Calu3 (cell line): ENCODE measurements around the gene ZMAT3. TPM values are rescaled to one million over a fixed set of nuclear protein-coding genes. Genes with fewer than 3 reads are reported as not detected.

ENCODE experiments used
- BruUV-seq: library from RNA; stranded (reverse); fragments of 400-500 nt; replicated peaks from 2 replicates; lab custom pipeline; 2021; lab: Mats Ljungman, UMichigan
- CTCF ChIA-PET: fragments of 300-600 bp; sonication (Branson Sonifier 250); formaldehyde crosslinking; loops from one replicate; lab custom pipeline; 2022; ENCODE audit warnings: antibody characterized with exemption; lab: Charles Lee
- DNase-seq: peaks from one replicate; pipeline ENCODE4 v3.0.0; 2022
- H3K27ac Mint-ChIP-seq: one replicate; pipeline ENCODE4 v1.8.0; 2022; ENCODE audit warnings: mixed read lengths; ENCODE audit not compliant: unreplicated experiment
- H3K27me3 Mint-ChIP-seq: one replicate; pipeline ENCODE4 v1.8.0; 2022; ENCODE audit warnings: mixed read lengths; ENCODE audit not compliant: unreplicated experiment
- H3K36me3 Mint-ChIP-seq: one replicate; pipeline ENCODE4 v1.8.0; 2022; ENCODE audit warnings: mild to moderate bottlenecking, moderate library complexity, mixed read lengths; ENCODE audit not compliant: insufficient read depth, unreplicated experiment
- H3K4me1 Mint-ChIP-seq: one replicate; pipeline ENCODE4 v1.8.0; 2022; ENCODE audit warnings: mild to moderate bottlenecking, low read depth, mixed read lengths; ENCODE audit not compliant: unreplicated experiment
- H3K4me3 Mint-ChIP-seq: one replicate; pipeline ENCODE4 v1.8.0; 2022; ENCODE audit warnings: mild to moderate bottlenecking, low read depth, moderate library complexity, mixed read lengths; ENCODE audit not compliant: unreplicated experiment
- H3K9me3 Mint-ChIP-seq: one replicate; pipeline ENCODE4 v1.8.0; 2022; ENCODE audit warnings: low read depth, mixed read lengths; ENCODE audit not compliant: unreplicated experiment
- intact Hi-C: fragments of 100-400 bp; cut with micrococcal nuclease; formaldehyde crosslinking; loops from one replicate; pipeline ENCODE4 v1.10.0; 2022; ENCODE audit not compliant: unreplicated experiment
- total RNA-seq: library from RNA; stranded (reverse); gene quantifications from 2 replicates; pipeline ENCODE4 v1.2.3, GENCODE V29; 2022
- TF ChIP-seq, protein P1 (sequence below): fragments of 200-600 bp; IDR thresholded peaks from one replicate; pipeline ENCODE4 v1.8.0; 2022; ENCODE audit warnings: antibody characterized with exemption; ENCODE audit not compliant: unreplicated experiment

The ZMAT3 gene
- total RNA-seq, 1 experiment from 2014 or later, result 12.1 TPM

DNA sequence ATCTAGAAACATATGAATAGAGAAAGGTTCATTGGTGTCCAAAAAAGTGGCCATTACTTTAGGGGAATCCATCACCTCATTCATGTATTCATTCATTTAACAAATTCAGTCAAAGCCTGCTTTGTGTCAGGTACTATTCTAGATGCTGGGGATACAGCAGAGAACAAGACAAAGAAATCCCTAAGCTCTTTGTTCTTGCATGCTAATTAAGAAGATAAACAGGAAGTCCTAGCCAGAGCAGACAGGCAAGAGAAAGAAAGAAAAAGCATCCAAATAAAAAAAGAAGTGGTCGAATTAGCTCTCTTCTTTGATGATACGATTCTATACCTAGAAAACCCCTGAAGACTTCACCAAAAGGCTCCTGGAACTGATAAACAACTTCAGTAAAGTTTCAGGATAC lies 12.4 kb upstream of the ZMAT3 start:
- no peaks in the 10 kb centered on the region for H3K36me3 Mint-ChIP-seq
- H3K27ac Mint-ChIP-seq, result no peak overlapping the region
- intact Hi-C loops, result no loop called here
- TF ChIP-seq, protein P1, sequence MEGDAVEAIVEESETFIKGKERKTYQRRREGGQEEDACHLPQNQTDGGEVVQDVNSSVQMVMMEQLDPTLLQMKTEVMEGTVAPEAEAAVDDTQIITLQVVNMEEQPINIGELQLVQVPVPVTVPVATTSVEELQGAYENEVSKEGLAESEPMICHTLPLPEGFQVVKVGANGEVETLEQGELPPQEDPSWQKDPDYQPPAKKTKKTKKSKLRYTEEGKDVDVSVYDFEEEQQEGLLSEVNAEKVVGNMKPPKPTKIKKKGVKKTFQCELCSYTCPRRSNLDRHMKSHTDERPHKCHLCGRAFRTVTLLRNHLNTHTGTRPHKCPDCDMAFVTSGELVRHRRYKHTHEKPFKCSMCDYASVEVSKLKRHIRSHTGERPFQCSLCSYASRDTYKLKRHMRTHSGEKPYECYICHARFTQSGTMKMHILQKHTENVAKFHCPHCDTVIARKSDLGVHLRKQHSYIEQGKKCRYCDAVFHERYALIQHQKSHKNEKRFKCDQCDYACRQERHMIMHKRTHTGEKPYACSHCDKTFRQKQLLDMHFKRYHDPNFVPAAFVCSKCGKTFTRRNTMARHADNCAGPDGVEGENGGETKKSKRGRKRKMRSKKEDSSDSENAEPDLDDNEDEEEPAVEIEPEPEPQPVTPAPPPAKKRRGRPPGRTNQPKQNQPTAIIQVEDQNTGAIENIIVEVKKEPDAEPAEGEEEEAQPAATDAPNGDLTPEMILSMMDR, result no peak
- no peaks in the 10 kb centered on the region for H3K4me1 Mint-ChIP-seq
- H3K4me3 Mint-ChIP-seq, result no peak overlapping the region
- DNase-seq, result no peak
- no TSS peak for BruUV-seq
- H3K9me3 Mint-ChIP-seq, result no peaks in the 10 kb centered on the region
- H3K27me3 Mint-ChIP-seq, result no peaks in the 10 kb centered on the region
- CTCF ChIA-PET, result interaction anchor here (0.7 kb wide), 1 partner anchor 241 kb away, joined by 3 read pairs; no protein-coding TSS in a partner anchor

GRCh38 chr3:179082416-179082815 lies 10.8 kb upstream of the ZMAT3 start:
- Mint-ChIP-seq H3K4me3 (no peak overlapping the region), H3K27ac (no peak overlapping the region), H3K27me3 (no peaks in the 10 kb centered on the region), H3K36me3 (no peaks in the 10 kb centered on the region), H3K9me3 (no peaks in the 10 kb centered on the region), H3K4me1 (no peaks in the 10 kb centered on the region)
- CTCF ChIA-PET, result no interaction called here
- TF ChIP-seq, protein P1, result no peak
- no peak for DNase-seq
- intact Hi-C loops, result no loop called here
- no TSS peak for BruUV-seq

DNA sequence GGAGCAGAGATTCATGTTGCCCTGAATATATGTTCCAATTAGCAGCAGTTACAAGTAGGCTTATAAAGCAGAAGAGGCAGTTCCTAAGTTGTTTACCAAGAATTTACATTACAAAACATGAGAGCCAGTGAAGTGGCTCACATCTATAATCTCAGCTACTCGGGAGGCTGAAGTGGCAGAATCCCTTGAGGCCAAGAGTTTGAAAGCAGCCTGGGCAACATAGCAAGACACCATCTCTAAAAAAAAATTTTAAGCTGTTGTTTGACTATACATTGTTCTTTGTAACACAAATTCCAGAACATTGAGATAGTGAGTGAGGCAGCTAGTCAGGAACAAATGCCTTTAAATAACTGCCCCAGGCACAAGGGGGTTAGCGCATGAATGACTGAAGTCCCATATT lies 10.3 kb upstream of the ZMAT3 start:
- intact Hi-C loops, result no loop called here
- Mint-ChIP-seq H3K9me3 (no peaks in the 10 kb centered on the region), H3K27me3 (no peaks in the 10 kb centered on the region), H3K27ac (no peak overlapping the region), H3K4me1 (no peaks in the 10 kb centered on the region), H3K36me3 (no peaks in the 10 kb centered on the region), H3K4me3 (no peak overlapping the region)
- TF ChIP-seq, protein P1, result no peak
- no peak for DNase-seq
- CTCF ChIA-PET, result no interaction called here
- no TSS peak for BruUV-seq

- BruUV-seq, result no TSS peak
- H3K27me3 Mint-ChIP-seq, result no peaks in the 10 kb centered on the region
- H3K27ac Mint-ChIP-seq, result no peak overlapping the region
- no peak for DNase-seq
- no peaks in the 10 kb centered on the region for H3K36me3 Mint-ChIP-seq
- TF ChIP-seq, protein P1, result no peak
- CTCF ChIA-PET, result no interaction called here
- H3K4me3 Mint-ChIP-seq, result no peak overlapping the region
- H3K4me1 Mint-ChIP-seq, result no peaks in the 10 kb centered on the region
- intact Hi-C loops, result loop anchor here (10.0 kb wide), 1 partner anchor 475 kb away; no protein-coding TSS in a partner anchor
- H3K9me3 Mint-ChIP-seq, result no peaks in the 10 kb centered on the region
These were observed 7.9 kb upstream of the ZMAT3 start for GRCh38 chr3:179079537-179079936.
